Stimulated activated naive CD4-positive, alpha-beta T cell treated with Interleukin-2 at 50 U/mL for 16 hours (primary cell): Measurements from ENCODE around the gene SVOPL.

Source experiments
- DNase-seq: peaks from one replicate; lab custom pipeline; 2025; lab: John Stamatoyannopoulos, UW

The SVOPL gene

GRCh38 chr7:138661069-138661635, 40.0 kb downstream of the SVOPL start:
- no peak for DNase-seq

DNA sequence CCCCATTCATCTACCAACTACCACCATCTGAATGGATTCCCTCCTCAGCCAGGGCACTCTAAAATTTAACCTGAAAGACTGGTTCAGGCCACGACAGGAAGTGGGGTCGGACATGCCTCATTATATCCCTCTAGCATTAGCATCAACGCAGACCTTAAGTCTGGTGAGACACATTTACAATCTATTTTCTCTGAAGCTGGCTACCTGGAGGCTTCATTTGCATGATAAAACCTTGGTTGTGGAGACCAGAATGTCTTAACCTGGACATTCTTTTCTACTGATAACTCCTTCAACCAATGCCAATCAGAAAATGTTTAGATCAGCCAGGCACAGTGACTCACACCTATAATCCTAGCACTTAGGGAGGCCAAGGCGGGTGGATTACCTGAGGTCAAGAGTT, 42.3 kb downstream of the SVOPL start:
- DNase-seq, result no peak

DNA sequence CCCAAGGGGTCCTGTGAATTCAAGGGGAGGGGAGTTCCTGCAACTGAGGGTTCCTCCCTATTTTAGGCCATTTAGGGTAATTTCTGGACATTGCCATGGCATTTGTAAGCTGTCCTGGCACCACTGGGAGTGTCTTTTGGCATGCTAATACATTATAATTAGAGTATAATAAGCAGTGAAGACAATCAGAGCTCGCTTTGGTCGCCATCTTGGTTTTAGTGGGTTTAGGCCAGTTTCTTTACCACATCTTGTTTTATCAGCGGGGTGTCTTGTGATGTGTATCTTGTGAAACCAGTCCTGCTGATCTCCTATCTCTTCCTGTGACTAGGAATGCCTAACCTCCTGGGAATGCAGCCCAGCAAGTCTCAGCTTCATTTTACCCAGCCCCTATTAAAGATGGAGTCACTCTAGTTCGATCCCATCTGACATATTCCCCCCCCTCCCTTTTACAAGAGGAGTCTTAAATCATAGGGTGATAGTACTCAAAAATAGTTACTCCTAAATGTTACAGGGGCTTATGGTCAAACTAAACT, 43.2 kb downstream of the SVOPL start:
- DNase-seq, result no peak

GRCh38 chr7:138656952-138657351, 44.2 kb downstream of the SVOPL start:
- DNase-seq, result no peak

DNA sequence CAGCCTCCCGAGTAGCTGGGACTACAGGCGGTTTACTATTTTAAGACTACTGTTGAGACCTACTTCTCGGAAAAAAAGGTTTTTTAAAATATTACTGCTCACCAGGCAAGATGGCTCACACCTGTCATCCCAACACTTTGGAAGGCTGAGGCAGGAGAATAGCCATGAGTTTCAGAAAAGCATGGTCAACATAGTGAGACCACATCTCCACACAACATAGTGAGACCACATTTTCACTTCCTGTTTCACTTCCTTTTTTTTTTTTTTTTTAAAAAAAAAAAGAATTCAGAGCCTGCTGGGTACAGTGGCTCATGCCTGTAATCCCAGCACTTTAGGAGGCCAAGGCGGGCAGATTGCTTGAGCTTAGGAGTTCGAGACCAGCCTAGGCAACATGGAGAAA, 46.5 kb downstream of the SVOPL start:
- DNase-seq, result no peak

DNA sequence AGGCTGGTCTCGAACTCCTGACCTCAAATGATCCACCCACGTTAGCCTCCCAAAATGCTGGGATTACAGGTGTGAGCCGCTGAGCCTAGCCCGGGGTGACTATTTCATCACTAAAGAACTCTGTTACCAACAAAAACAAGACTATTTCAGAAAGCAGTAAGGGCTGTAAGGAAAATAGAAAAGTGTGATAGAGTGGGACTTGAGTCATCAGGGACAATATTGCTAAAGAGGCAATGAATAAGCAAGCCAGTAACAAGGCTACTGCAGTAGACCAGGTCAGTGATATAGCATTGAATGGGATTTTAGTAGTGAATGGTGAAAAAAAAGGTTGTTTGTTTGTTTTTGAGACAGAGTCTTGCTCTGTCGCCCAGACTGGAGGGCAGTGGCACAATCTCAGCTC, 51.7 kb downstream of the SVOPL start:
- no peak for DNase-seq

DNA sequence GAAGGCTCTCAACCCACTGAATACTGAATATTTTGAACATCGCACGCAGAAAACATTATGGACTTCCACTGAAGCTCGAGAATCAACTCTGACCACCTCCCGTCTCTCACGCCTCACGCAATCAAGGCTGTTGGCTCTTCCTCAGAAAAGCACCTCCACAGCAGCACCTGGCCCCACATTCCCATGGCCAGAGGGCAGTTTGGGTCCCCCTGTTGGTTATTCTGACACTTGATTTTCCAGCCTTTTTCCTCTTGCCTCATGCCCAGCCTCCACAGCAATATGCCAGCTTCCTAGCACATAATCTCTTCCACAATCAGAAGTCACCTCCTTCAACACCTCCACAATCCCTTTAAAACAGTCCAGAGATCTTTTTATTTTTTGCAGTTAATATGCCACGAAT, 55.9 kb downstream of the SVOPL start:
- DNase-seq, result no peak

DNA sequence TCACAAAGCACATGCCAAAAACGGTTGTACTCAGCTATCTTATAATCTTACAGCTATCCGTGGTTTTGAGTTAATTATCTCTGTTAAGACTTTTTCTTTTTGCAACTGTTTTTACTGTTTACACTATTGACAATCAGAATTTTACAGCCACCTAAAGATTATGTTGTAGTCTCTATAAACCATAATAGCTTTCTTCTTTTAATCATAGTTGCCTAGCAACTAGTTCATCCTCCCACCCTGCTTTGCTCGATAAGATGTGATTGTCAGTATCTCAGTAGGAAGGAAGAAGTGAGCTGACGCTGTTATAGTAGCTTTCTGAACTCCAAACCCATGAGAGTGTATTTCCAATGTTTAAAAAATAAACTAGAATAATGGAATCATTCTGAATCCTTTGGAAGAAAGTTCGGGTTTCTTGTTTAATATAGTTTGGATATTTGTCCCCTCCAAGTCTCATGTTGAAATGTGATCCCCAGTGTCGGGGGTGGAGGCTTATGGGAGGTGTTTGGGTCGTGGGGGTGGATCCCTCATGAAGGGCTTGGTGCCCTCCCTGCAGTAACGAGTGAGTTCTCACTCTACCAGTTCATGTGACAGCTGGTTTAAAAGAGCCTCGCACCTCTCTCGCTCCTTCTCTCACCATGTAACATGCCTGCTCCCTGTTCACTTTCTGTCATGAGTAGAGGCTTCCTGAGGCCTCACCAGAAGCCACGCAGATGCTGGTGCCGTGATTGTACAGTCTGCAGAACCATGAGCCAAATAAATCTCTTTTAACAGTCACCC, 68.1 kb downstream of the SVOPL start:
- DNase-seq, result no peak

DNA sequence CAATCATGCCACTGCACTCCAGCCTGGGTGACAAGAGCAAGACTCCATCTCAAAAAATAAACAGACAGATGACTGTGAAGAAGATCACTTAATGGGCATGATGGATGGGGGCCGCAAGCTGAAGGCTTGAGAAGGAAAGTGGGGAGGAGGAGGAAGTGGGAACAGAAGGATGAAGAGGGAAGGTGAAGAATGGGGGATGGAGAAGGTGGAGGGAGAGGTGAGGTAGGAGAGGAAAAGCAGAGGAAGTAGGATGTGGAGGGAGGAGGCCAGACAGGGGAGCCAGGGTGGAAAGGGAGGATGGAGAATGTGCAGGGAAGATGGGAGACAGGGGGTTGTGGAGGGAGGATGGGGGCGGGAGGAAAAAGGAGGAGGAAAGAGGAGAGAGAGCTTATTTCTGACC, 68.8 kb downstream of the SVOPL start:
- DNase-seq, result no peak

DNA sequence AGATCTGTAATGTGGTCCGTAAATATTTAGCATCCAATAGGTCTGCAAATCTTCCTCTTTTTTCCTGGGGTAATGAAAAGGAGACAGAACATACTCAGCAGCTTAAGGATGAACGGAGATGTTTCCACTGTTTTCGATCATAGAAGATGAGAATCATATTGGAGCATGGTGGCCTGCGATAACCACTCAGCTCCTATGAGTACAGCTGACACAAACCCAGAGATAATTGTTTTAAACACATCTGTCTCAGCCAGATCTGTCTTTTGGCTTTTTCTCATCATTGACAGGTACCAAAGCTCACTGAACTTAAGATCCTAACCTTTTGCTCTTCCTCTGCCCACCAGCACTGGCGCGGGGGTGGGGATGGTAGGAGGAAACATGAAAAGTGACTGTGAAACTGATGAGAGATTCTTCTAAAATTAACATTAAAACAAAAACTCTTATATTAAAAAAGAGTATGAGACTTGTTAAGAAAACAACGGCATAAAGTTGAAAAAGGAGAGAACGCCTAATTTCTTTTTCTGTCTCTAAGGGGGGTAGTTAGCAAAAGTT, 71.0 kb downstream of the SVOPL start:
- DNase-seq, result no peak

DNA sequence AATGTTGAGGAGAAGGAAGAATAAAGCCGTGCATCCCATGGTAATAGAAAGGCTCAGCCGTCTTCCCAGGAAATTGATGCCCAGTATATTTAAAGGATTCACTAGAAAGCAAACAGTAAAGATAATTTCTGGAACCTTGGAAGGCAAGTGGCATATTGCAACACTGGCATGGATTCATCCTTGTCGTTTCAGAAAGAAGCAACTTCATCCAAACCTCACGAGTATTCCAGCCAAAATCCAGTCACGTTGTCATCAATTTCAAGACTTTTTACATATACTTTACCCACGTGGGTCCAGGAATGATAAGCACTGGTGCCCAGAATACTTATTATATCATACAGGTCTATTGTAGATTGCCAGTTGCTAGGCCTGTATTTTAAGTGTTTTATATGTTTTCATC, 73.8 kb downstream of the SVOPL start:
- DNase-seq, result no peak

DNA sequence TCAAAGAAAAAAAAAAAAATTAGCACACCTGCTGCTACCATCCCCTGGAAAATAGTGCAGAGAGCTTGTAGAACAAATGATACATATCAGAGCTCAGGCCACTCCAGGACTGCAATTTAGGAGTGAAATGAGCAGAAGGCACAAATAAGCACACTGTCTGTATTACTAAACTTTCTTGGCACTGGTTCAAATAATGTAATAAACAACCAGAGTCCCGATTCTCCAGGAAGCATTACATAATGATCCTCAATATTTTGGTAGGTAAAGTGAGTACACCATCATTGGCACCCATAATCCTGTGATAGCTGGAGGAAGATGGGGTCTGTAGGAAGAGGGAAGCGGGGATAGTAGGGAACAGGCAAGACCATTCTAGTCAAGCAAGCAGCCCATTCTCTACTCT, 74.3 kb downstream of the SVOPL start:
- DNase-seq, result no peak

GRCh38 chr7:138625849-138626230, 75.3 kb downstream of the SVOPL start:
- no peak for DNase-seq

GRCh38 chr7:138625084-138625848, 75.9 kb downstream of the SVOPL start:
- no peak for DNase-seq

GRCh38 chr7:138622841-138623240, 78.3 kb downstream of the SVOPL start:
- no peak for DNase-seq

DNA sequence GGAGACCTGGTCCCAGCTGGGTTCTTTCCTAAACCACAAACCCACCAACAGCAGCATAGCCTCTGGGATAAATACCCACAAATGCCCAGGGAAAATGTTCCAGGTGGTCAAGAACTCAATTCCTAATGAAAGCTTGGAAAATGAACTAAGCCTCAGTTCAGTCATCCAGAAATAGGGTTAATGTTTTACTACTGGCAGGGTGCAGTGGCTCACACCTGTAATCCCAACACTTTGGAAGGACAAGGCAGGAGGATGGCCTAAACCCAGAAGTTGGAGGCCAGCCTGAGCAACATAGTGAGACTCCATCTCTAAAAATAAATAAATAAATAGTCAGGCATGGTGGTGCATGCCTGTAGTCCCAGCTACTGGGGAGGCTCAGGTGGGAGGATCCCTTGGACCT, 82.2 kb downstream of the SVOPL start:
- no peak for DNase-seq

DNA sequence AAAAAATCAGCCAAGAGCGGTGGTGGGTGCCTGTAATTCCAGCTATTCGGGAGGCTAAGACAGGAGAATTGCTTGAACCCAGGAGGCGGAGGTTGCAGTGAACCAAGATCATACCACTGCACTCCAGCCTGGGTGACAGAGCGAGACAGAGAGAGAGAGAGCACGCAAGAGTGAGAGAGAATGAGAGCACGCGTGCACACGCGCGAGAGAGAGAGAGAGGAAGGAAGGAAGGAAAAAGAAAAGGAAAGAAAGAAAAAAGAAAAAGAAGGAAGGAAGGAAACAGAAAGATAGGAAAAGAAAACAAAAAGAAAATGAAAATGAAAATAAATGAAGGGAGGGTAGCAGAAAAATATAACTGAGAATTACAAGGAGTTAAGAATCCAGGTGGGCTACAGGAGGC, 82.7 kb downstream of the SVOPL start:
- DNase-seq, result no peak

GRCh38 chr7:138616085-138616484, 85.1 kb downstream of the SVOPL start:
- DNase-seq, result no peak

DNA sequence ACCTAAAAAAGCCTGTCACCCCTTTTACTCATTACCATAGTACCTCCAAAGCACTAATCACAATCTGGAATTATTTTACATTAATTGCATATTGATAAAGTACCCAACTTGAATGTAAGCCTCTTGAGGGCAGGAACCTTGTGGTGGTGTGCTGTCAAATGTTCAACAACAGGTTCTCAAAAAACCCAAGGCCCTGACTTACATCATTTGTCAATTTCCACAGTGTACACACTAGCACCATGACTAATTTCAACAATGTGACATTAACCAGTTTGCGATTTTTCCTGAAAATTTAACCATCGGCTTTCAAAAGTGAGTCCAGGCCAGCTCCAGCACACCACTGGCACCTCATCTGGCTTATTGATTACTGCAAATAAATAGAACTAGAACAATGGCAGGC, 87.5 kb downstream of the SVOPL start:
- no peak for DNase-seq

GRCh38 chr7:138610671-138611170, 90.4 kb downstream of the SVOPL start:
- no peak for DNase-seq

DNA sequence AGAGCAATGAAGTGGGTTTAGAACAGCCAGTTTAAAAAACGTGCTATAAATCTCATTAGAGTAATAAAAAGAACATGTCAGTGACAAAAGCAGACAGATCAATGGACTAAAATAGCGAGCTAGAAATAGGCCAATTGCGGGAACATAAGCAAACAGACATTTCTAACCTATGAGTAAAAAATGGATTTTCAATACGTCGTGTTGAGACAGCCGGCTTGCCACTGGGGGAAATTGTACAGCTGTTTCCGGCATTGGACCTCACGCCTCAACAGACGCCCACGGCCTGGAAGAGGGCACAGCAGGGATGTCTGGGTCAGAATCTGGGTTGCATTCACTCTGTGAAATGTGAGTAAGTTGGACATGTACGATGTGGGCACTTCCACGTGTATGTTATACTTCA, 92.9 kb downstream of the SVOPL start:
- no peak for DNase-seq
